ENCODE data around the gene EMC8.
"Not testable (repeated sequence)": the region's sequence is repeated elsewhere in the genome, so short reads cannot be mapped to it uniquely, and the experiment has no call there.

Gene EMC8

DNA sequence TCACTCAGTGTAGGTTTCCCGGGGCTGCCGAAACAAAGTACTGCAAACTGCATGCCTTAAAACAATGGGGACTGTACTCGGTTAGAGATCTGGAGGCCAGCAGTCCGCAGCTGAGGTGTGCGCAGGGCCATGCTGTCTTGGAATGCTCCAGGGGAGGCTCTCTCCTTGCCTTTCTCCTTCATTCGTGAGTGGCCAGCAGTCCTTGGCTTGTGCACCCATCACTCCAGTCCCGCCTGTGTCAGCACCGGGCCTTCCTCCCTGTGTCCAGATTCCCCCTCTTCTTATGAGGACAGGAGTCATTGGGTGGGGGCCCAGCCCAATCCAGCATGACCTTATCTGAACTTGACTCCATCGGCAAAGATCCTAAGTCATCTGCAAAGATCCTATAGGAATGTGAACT, 43.5 kb upstream of the EMC8 start:
- Histone ChIP-seq H3K4me3 (ENCODE audit: low read depth in 1 of 5, low read length in 5 of 5) (no peak overlapping the region), H3K4me1 (ENCODE audit: control insufficient read depth in 5 of 5, insufficient read depth in 5 of 5, low read length in 5 of 5) (peaks cover 0 to 22% (median 5%) of the 10 kb centered on the region in 5 donors), H3K27ac (ENCODE audit: low read depth, low read length) (no peak overlapping the region), H3K9me3 (ENCODE audit: control insufficient read depth in 5 of 5, low read length in 5 of 5) (peaks cover 0 to 12% (median 7%) of the 10 kb centered on the region in 5 donors), H3K9ac (ENCODE audit: low read length in 5 of 5) (no peak overlapping the region), H3K27me3 (ENCODE audit: control insufficient read depth in 5 of 5, insufficient read depth in 4 of 5, low read length in 5 of 5) (peaks cover 0 to 20% (median 13%) of the 10 kb centered on the region in 5 donors), H3K36me3 (ENCODE audit: control insufficient read depth in 5 of 5, insufficient read depth in 5 of 5, low read length in 5 of 5) (no peaks in the 10 kb centered on the region)

DNA sequence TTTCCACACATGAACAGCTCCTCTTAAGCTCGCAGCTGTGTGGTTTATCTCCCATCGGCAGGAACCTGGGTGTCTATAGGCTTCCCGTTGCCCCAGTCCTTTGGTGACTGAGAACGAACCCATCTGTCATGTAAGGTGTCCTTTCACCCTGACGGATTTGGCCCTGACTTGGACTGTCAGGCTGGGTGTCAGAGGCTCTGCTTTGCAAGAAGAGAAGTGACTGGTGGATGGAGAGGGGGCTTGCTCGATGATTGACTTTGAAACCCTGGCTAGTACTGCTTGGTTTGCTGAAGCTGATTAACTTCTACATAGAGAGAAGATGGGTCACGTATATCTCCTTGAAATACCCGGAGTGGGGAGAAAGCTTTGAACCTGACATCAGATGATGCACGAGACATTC, 43.1 kb upstream of the EMC8 start:
- Histone ChIP-seq H3K9ac (ENCODE audit: low read length in 5 of 5) (no peak overlapping the region), H3K4me3 (ENCODE audit: low read depth in 1 of 5, low read length in 5 of 5) (no peak overlapping the region), H3K27me3 (ENCODE audit: control insufficient read depth in 5 of 5, insufficient read depth in 4 of 5, low read length in 5 of 5) (peaks cover 0 to 20% (median 10%) of the 10 kb centered on the region in 5 donors), H3K27ac (ENCODE audit: low read depth, low read length) (no peak overlapping the region), H3K9me3 (ENCODE audit: control insufficient read depth in 5 of 5, low read length in 5 of 5) (peaks cover 0 to 12% (median 7%) of the 10 kb centered on the region in 5 donors), H3K36me3 (ENCODE audit: control insufficient read depth in 5 of 5, insufficient read depth in 5 of 5, low read length in 5 of 5) (no peaks in the 10 kb centered on the region), H3K4me1 (ENCODE audit: control insufficient read depth in 5 of 5, insufficient read depth in 5 of 5, low read length in 5 of 5) (peaks cover 0 to 20% (median 5%) of the 10 kb centered on the region in 5 donors)

DNA sequence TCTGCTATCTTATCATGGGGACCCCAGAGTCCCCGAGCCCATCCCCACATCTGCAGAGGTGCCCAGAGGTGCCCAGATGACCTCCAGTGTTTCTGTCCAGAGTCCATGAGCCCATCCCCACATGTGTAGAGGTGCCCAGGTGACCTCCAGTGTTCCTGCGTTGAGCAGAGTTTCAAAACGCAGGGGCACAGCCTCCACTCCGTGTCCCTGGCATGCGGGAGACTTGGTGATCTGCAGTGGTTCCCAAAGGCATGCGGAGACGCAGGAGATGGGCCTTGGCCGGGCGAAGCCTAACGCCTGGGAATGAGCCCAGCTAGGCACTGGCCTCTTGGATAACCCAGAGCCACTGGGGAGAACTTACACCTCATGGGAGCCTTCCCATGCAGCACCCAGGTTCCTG, 41.5 kb upstream of the EMC8 start:
- Histone ChIP-seq H3K9me3 (ENCODE audit: control insufficient read depth in 5 of 5, low read length in 5 of 5) (peaks cover 0 to 12% (median 7%) of the 10 kb centered on the region in 5 donors), H3K27me3 (ENCODE audit: control insufficient read depth in 5 of 5, insufficient read depth in 4 of 5, low read length in 5 of 5) (peaks cover 9 to 24% (median 15%) of the 10 kb centered on the region in 5 donors), H3K4me3 (ENCODE audit: low read depth in 1 of 5, low read length in 5 of 5) (no peak overlapping the region), H3K9ac (ENCODE audit: low read length in 5 of 5) (no peak overlapping the region), H3K36me3 (ENCODE audit: control insufficient read depth in 5 of 5, insufficient read depth in 5 of 5, low read length in 5 of 5) (no peaks in the 10 kb centered on the region), H3K27ac (ENCODE audit: low read depth, low read length) (no peak overlapping the region), H3K4me1 (ENCODE audit: control insufficient read depth in 5 of 5, insufficient read depth in 5 of 5, low read length in 5 of 5) (peaks cover 0 to 23% (median 5%) of the 10 kb centered on the region in 5 donors)

DNA sequence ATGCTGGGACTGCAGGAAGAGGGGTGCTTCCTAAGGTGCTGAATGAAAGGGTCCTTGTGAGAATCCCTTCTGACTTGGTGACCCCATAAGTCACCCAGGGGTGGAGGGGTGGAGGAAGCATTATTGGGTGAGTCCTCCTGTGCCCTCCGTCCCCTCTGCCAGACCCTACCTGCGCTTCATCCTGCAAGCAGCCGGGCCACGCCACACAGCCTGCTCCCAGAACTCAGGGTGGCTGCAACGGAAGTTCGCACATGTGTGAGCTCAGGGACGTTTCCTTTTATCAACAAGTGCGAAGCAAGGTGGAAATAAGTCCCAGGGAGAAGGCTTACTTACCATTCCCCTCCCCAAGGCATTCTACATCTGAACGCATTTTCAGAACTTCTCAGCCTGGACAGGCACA, 41.1 kb upstream of the EMC8 start:
- H3K4me3 ChIP-seq (ENCODE audit: low read depth in 1 of 5, low read length in 5 of 5), result no peak overlapping the region
- peaks cover 0 to 23% (median 5%) of the 10 kb centered on the region in 5 donors for H3K4me1 ChIP-seq (ENCODE audit: control insufficient read depth in 5 of 5, insufficient read depth in 5 of 5, low read length in 5 of 5)
- no peak overlapping the region for H3K9ac ChIP-seq (ENCODE audit: low read length in 5 of 5)
- peaks cover 0 to 12% (median 7%) of the 10 kb centered on the region in 5 donors for H3K9me3 ChIP-seq (ENCODE audit: control insufficient read depth in 5 of 5, low read length in 5 of 5)
- no peaks in the 10 kb centered on the region for H3K36me3 ChIP-seq (ENCODE audit: control insufficient read depth in 5 of 5, insufficient read depth in 5 of 5, low read length in 5 of 5)
- peaks cover 9 to 25% (median 15%) of the 10 kb centered on the region in 5 donors for H3K27me3 ChIP-seq (ENCODE audit: control insufficient read depth in 5 of 5, insufficient read depth in 4 of 5, low read length in 5 of 5)
- H3K27ac ChIP-seq (ENCODE audit: low read depth, low read length), result no peak overlapping the region

DNA sequence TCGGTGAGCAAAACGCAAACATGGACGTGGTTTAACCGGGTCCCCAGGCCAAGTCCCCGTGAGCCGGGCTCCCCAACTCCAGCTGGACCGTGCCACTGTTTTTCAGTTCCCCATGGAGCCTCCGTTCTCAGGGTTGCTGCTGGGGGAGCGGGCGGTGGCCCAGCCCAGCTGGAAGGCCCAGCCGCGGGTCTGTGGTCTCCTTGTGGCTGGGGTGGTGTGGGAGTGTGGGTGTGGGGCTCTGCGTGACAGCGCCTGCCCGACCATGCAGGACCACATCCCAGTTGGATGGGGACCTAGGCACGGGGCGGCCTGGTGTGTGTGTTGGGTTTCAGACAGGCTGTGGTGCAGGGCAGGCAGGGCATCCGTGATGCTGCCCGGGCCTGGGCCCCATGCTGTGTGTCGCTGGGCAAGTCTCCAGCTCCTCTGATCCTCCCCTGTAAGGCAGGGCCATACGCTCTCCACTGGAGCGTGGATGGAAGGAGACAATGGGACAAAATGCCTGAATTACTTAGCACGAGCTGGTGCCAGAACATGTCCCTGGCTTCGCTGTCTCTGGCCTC, 40.4 kb upstream of the EMC8 start:
- Histone ChIP-seq H3K36me3 (ENCODE audit: control insufficient read depth in 5 of 5, insufficient read depth in 5 of 5, low read length in 5 of 5) (no peaks in the 10 kb centered on the region), H3K4me1 (ENCODE audit: control insufficient read depth in 5 of 5, insufficient read depth in 5 of 5, low read length in 5 of 5) (peaks cover 0 to 22% (median 5%) of the 10 kb centered on the region in 5 donors), H3K27me3 (ENCODE audit: control insufficient read depth in 5 of 5, insufficient read depth in 4 of 5, low read length in 5 of 5) (peaks cover 9 to 28% (median 17%) of the 10 kb centered on the region in 5 donors), H3K9ac (ENCODE audit: low read length in 5 of 5) (no peak overlapping the region), H3K4me3 (ENCODE audit: low read depth in 1 of 5, low read length in 5 of 5) (no peak overlapping the region), H3K27ac (ENCODE audit: low read depth, low read length) (no peak overlapping the region), H3K9me3 (ENCODE audit: control insufficient read depth in 5 of 5, low read length in 5 of 5) (peaks cover 0 to 12% (median 7%) of the 10 kb centered on the region in 5 donors)

DNA sequence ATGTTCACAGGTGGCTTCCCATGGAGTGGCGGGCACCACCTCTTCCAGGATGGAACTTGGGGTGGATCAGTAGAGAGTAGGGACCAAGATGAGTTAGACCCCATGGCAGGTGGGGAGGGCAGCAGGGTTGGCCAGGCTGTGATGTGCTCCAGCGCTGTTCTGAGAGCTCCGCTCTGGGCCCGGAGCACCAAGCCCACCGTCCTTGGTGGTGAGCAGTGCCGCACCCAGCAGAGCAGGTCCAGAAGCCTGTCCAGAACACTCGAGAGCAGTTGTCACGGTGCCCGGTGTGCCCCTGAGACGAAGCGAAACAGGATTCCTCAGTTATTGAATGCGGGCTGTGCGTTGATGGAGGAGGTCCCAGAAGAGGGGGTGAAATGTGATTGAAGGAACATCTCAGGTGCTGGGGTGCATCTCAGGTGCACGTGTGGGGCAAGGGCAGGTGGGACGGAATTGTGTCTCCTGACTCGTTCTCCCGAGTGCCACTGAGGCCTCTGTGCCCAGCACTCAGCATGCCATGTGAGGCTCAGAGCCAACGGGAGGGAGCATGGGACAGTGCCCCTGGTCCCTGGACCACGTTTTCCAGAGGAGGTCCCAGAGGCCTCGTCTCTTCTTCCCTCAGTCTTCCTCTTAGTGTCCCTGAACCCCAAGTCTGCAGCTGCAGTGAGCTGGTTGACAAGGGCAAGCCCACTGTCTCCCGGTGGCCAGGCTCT, 39.7 kb upstream of the EMC8 start:
- H3K4me1 ChIP-seq (ENCODE audit: control insufficient read depth in 5 of 5, insufficient read depth in 5 of 5, low read length in 5 of 5), result peaks cover 0 to 20% (median 5%) of the 10 kb centered on the region in 5 donors
- H3K9me3 ChIP-seq (ENCODE audit: control insufficient read depth in 5 of 5, low read length in 5 of 5), result peaks cover 0 to 13% (median 10%) of the 10 kb centered on the region in 5 donors
- peaks cover 9 to 26% (median 16%) of the 10 kb centered on the region in 5 donors for H3K27me3 ChIP-seq (ENCODE audit: control insufficient read depth in 5 of 5, insufficient read depth in 4 of 5, low read length in 5 of 5)
- H3K27ac ChIP-seq (ENCODE audit: low read depth, low read length), result no peak overlapping the region
- no peaks in the 10 kb centered on the region for H3K36me3 ChIP-seq (ENCODE audit: control insufficient read depth in 5 of 5, insufficient read depth in 5 of 5, low read length in 5 of 5)
- H3K4me3 ChIP-seq (ENCODE audit: low read depth in 1 of 5, low read length in 5 of 5), result no peak overlapping the region
- H3K9ac ChIP-seq (ENCODE audit: low read length in 5 of 5), result no peak overlapping the region

DNA sequence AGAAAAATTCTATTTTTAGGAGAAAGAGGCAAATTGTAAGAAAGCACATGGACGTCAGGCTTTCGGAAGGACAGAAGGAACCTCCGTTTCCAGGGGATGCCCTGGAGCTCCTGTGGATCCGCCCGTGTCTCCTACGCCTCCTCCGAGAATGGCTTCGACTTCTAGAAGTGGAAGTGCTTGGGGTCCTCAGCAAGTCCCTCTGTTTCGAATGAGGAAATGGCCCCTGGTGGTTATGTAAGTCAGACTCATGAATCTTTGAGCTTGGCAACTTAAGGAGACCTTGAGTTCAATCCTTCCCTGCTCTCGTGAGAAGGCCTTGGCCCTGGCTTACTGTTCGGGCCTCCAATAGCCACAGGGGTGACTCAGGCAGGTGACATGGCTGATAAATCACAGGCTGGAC, 39.0 kb upstream of the EMC8 start:
- Histone ChIP-seq H3K9me3 (ENCODE audit: control insufficient read depth in 5 of 5, low read length in 5 of 5) (peaks cover 0 to 11% (median 10%) of the 10 kb centered on the region in 5 donors), H3K27me3 (ENCODE audit: control insufficient read depth in 5 of 5, insufficient read depth in 4 of 5, low read length in 5 of 5) (peaks cover 12 to 30% (median 19%) of the 10 kb centered on the region in 5 donors), H3K36me3 (ENCODE audit: control insufficient read depth in 5 of 5, insufficient read depth in 5 of 5, low read length in 5 of 5) (no peaks in the 10 kb centered on the region), H3K27ac (ENCODE audit: low read depth, low read length) (no peak overlapping the region), H3K4me1 (ENCODE audit: control insufficient read depth in 5 of 5, insufficient read depth in 5 of 5, low read length in 5 of 5) (peaks cover under 1 to 23% (median 7%) of the 10 kb centered on the region in 5 donors), H3K4me3 (ENCODE audit: low read depth in 1 of 5, low read length in 5 of 5) (no peak overlapping the region), H3K9ac (ENCODE audit: low read length in 5 of 5) (no peak overlapping the region)

DNA sequence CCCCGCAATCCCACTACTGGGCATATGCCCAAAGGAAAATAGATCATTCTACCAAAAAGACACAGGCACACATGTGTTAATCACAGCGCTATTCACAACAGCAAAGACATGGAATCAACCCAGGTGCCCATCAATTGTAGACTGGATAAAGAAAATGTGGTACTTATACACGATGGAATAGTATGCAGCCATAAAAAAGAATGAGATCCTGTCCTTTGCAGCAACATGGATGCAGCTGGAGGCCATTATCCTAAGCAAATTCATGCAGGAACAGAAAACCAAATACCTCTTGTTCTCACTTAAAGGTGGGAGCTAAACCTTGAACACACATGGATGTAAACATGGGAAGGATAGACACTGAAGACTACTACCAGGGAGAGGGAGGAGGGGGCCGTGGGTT, 38.3 kb upstream of the EMC8 start:
- not testable (repeated sequence) for H3K36me3 ChIP-seq (ENCODE audit: control insufficient read depth in 5 of 5, insufficient read depth in 5 of 5, low read length in 5 of 5); H3K4me3 ChIP-seq (ENCODE audit: low read depth in 1 of 5, low read length in 5 of 5); H3K9me3 ChIP-seq (ENCODE audit: control insufficient read depth in 5 of 5, low read length in 5 of 5); H3K27ac ChIP-seq (ENCODE audit: low read depth, low read length); H3K9ac ChIP-seq (ENCODE audit: low read length in 5 of 5)
- peaks cover 7 to 30% (median 14%) of the 10 kb centered on the region in 5 donors for H3K4me1 ChIP-seq (ENCODE audit: control insufficient read depth in 5 of 5, insufficient read depth in 5 of 5, low read length in 5 of 5)
- peaks cover 12 to 33% (median 24%) of the 10 kb centered on the region in 5 donors for H3K27me3 ChIP-seq (ENCODE audit: control insufficient read depth in 5 of 5, insufficient read depth in 4 of 5, low read length in 5 of 5)

DNA sequence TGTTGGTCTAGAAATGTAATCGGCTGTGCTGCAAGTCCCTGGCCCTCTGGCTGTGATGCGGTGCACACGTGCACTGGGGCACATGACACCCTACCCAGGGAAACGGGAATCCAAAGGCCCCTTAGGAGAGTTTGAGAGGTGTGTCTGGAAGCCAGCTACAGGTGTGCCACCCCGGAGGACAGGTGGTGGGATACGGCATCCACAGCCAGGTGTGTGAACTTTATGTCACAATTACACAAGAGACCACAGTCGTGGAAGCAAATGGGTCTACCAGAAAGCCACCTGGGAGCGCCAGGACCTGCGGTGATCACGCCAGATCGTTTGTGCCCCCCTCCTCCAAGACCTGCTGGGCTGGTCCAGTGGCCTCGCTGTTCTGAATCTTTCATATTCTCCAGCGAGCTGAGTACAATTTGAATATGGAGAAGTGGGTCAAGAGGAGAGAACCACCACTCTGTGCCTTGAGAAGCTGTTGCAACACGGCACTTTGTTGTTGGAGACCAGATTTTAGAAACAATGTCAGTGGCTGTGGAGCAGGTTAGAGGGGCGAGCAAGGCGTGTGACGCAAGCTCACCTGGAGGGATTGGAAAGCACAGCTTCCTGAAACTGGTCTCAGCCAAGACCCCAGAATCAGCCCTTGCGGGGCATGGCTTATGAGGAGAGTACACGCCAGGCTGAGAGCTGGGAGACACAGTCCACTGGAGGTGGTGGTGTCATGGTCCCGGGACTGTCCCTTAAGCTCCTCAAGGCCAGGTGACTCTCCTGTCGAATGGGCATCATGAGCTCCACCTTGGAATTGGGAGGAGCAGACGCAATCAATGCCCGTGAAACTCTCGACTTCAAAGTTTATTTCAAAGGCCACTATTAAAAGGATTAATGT, 37.6 kb upstream of the EMC8 start:
- no peaks in the 10 kb centered on the region for H3K36me3 ChIP-seq (ENCODE audit: control insufficient read depth in 5 of 5, insufficient read depth in 5 of 5, low read length in 5 of 5)
- H3K9me3 ChIP-seq (ENCODE audit: control insufficient read depth in 5 of 5, low read length in 5 of 5), result peaks cover 0 to 3% (median 2%) of the 10 kb centered on the region in 5 donors
- no peak overlapping the region for H3K27ac ChIP-seq (ENCODE audit: low read depth, low read length)
- no peak overlapping the region for H3K4me3 ChIP-seq (ENCODE audit: low read depth in 1 of 5, low read length in 5 of 5)
- H3K4me1 ChIP-seq (ENCODE audit: control insufficient read depth in 5 of 5, insufficient read depth in 5 of 5, low read length in 5 of 5), result peaks cover 7 to 32% (median 16%) of the 10 kb centered on the region in 5 donors
- no peak overlapping the region for H3K9ac ChIP-seq (ENCODE audit: low read length in 5 of 5)
- H3K27me3 ChIP-seq (ENCODE audit: control insufficient read depth in 5 of 5, insufficient read depth in 4 of 5, low read length in 5 of 5), result peaks cover 12 to 34% (median 24%) of the 10 kb centered on the region in 5 donors
